ENCODE data around the gene FSTL4.

GRCh38 chr5:133309166-133309795 lies 303.1 kb downstream of the FSTL4 start:
- no peak for TF ChIP-seq CTCF (IDR thresholded peaks at IDR 0.05)
- no peak for TF ChIP-seq POLR2A (IDR thresholded peaks at IDR 0.05)
- TF ChIP-seq EP300 (IDR thresholded peaks at IDR 0.05) = no peak

Data from ovary (tissue), 3 donors.